ENCODE measurements around the gene DEPDC1B.
"Not testable (repeated sequence)": the region's sequence is repeated elsewhere in the genome, so short reads cannot be mapped to it uniquely, and the experiment has no call there.

DNA sequence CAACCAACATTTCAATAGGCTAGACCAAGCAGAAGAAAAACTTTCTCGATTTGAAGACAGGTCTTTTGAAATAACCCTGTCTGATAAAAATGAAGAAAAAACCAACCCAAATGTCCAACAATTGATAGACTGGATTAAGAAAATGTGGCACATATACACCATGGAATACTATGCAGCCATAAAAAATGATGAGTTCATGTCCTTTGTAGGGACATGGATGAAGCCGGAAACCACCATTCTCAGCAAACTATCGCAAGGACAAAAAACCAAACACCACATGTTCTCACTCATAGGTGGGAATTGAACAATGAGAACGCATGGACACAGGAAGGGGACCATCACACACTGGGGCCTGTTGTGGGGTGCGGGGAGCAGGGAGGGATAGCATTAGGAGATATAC is 18.0 kb downstream of the DEPDC1B start:
- TF ChIP-seq, protein P1, sequence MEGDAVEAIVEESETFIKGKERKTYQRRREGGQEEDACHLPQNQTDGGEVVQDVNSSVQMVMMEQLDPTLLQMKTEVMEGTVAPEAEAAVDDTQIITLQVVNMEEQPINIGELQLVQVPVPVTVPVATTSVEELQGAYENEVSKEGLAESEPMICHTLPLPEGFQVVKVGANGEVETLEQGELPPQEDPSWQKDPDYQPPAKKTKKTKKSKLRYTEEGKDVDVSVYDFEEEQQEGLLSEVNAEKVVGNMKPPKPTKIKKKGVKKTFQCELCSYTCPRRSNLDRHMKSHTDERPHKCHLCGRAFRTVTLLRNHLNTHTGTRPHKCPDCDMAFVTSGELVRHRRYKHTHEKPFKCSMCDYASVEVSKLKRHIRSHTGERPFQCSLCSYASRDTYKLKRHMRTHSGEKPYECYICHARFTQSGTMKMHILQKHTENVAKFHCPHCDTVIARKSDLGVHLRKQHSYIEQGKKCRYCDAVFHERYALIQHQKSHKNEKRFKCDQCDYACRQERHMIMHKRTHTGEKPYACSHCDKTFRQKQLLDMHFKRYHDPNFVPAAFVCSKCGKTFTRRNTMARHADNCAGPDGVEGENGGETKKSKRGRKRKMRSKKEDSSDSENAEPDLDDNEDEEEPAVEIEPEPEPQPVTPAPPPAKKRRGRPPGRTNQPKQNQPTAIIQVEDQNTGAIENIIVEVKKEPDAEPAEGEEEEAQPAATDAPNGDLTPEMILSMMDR (conservative IDR thresholded peaks at IDR 0.05 in 1 of 2, IDR thresholded peaks at IDR 0.05 in 1 of 2; ENCODE audit: extremely low read depth in 1 of 2, insufficient read depth in 1 of 2, low read depth in 1 of 2, low read length in 2 of 2): not testable (repeated sequence)
- TF ChIP-seq EZH2 (IDR thresholded peaks at IDR 0.05; ENCODE audit: borderline replicate concordance, low read length): not testable (repeated sequence)
